GM10847 (cell line): Measurements from ENCODE around the gene INTS1.

Experiments
- POLR2A ChIP-seq: IDR thresholded peaks from 2 replicates; pipeline ENCODE4 v1.6.1; 2011; ENCODE audit not compliant: insufficient read length; ENCODE audit errors: extremely low read depth

INTS1 gene

GRCh38 chr7:1489336-1489735 is 14.9 kb downstream of the INTS1 start:
- TF ChIP-seq POLR2A = no peak

- TF ChIP-seq POLR2A = no peak
These were observed 16.2 kb downstream of the INTS1 start for GRCh38 chr7:1488016-1488415.

- TF ChIP-seq POLR2A = no peak
These were observed 16.7 kb downstream of the INTS1 start for GRCh38 chr7:1487466-1487865.

- no peak for TF ChIP-seq POLR2A
These were observed 17.6 kb downstream of the INTS1 start for GRCh38 chr7:1486571-1486970.

GRCh38 chr7:1485156-1485555 is 19.0 kb downstream of the INTS1 start:
- TF ChIP-seq POLR2A = no peak

GRCh38 chr7:1484569-1484968 is 19.6 kb downstream of the INTS1 start:
- no peak for TF ChIP-seq POLR2A

GRCh38 chr7:1483536-1484505 is 20.4 kb downstream of the INTS1 start:
- no peak for TF ChIP-seq POLR2A

- TF ChIP-seq POLR2A = no peak
These were observed 21.1 kb downstream of the INTS1 start for GRCh38 chr7:1483079-1483478.

- no peak for TF ChIP-seq POLR2A
These were observed 22.9 kb downstream of the INTS1 start for GRCh38 chr7:1481300-1481699.

GRCh38 chr7:1480670-1481069 is 23.5 kb downstream of the INTS1 start:
- no peak for TF ChIP-seq POLR2A

GRCh38 chr7:1479287-1479686 is 24.9 kb downstream of the INTS1 start:
- no peak for TF ChIP-seq POLR2A

- no peak for TF ChIP-seq POLR2A
These were observed 25.7 kb downstream of the INTS1 start for GRCh38 chr7:1478480-1478879.

- TF ChIP-seq POLR2A = no peak
These were observed 27.3 kb downstream of the INTS1 start for GRCh38 chr7:1476859-1477258.

GRCh38 chr7:1475991-1476390 is 28.2 kb downstream of the INTS1 start:
- TF ChIP-seq POLR2A = no peak

- no peak for TF ChIP-seq POLR2A
These were observed 28.8 kb downstream of the INTS1 start for GRCh38 chr7:1475393-1475792.

GRCh38 chr7:1474736-1475135 is 29.5 kb downstream of the INTS1 start:
- TF ChIP-seq POLR2A = no peak
